GM13977 (cell line): Measurements from ENCODE around the gene TNFRSF11A.

Experiments
- DNase-seq: peaks from one replicate; pipeline ENCODE4 v3.0.0; 2012; ENCODE audit warnings: low spot score
- in situ Hi-C: fragments of 300-500 bp; cut with MboI; formaldehyde crosslinking; loops from one replicate; pipeline ENCODE4 v1.12.0; 2022; ENCODE audit warnings: low sequenced_read_pairs, low pct_unique_long_range_greater_than_20kb, mixed read lengths, inconsistent platforms; ENCODE audit not compliant: unreplicated experiment
- TF ChIP-seq, protein P1 (sequence below): IDR thresholded peaks from 2 replicates; pipeline ENCODE4 v1.5.1; 2012; ENCODE audit warnings: mild to moderate bottlenecking, control low read depth; ENCODE audit not compliant: insufficient read depth; ENCODE audit errors: extremely low read depth, missing control alignments

TNFRSF11A gene

GRCh38 chr18:62294073-62294472, 31.0 kb upstream of the TNFRSF11A start:
- DNase-seq = no peak
- TF ChIP-seq, protein P1, sequence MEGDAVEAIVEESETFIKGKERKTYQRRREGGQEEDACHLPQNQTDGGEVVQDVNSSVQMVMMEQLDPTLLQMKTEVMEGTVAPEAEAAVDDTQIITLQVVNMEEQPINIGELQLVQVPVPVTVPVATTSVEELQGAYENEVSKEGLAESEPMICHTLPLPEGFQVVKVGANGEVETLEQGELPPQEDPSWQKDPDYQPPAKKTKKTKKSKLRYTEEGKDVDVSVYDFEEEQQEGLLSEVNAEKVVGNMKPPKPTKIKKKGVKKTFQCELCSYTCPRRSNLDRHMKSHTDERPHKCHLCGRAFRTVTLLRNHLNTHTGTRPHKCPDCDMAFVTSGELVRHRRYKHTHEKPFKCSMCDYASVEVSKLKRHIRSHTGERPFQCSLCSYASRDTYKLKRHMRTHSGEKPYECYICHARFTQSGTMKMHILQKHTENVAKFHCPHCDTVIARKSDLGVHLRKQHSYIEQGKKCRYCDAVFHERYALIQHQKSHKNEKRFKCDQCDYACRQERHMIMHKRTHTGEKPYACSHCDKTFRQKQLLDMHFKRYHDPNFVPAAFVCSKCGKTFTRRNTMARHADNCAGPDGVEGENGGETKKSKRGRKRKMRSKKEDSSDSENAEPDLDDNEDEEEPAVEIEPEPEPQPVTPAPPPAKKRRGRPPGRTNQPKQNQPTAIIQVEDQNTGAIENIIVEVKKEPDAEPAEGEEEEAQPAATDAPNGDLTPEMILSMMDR = no peak
- in situ Hi-C loops = no loop called here

DNA sequence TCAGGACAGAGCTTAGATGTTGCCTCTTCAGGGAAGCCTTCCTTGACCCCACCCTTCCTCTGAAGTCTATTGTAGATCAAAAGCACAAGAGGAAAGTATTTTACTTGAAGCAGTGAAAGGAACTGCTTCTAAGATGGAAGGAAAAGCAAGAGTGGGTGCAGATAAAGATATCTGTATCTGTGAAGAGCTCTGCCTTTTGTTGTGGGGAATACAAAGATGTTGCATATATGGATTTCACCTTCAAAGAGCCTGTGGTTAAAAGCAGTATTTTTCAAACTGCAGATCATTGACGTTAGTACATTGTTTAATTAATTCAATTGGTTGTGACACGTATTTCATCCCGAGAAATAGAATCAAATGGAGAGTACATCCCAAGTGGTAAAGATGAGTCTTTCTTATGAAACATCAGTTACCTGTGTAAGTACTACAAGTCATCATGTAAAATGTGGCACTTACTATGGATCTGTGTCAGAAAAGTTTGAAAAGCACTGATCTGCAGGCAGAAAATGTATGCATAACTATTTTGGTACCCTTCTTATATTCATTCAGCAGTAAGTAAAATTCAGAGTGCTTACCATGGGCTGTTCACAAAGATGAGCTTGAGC, 24.6 kb upstream of the TNFRSF11A start:
- DNase-seq = no peak
- in situ Hi-C loops = no loop called here
- TF ChIP-seq, protein P1 = no peak

GRCh38 chr18:62301322-62301721, 23.8 kb upstream of the TNFRSF11A start:
- DNase-seq = no peak
- TF ChIP-seq, protein P1 = no peak
- in situ Hi-C loops = no loop called here

- in situ Hi-C loops = no loop called here
- no peak for DNase-seq
- TF ChIP-seq, protein P1 = no peak
Measured at GRCh38 chr18:62312851-62313250, 12.3 kb upstream of the TNFRSF11A start.

DNA sequence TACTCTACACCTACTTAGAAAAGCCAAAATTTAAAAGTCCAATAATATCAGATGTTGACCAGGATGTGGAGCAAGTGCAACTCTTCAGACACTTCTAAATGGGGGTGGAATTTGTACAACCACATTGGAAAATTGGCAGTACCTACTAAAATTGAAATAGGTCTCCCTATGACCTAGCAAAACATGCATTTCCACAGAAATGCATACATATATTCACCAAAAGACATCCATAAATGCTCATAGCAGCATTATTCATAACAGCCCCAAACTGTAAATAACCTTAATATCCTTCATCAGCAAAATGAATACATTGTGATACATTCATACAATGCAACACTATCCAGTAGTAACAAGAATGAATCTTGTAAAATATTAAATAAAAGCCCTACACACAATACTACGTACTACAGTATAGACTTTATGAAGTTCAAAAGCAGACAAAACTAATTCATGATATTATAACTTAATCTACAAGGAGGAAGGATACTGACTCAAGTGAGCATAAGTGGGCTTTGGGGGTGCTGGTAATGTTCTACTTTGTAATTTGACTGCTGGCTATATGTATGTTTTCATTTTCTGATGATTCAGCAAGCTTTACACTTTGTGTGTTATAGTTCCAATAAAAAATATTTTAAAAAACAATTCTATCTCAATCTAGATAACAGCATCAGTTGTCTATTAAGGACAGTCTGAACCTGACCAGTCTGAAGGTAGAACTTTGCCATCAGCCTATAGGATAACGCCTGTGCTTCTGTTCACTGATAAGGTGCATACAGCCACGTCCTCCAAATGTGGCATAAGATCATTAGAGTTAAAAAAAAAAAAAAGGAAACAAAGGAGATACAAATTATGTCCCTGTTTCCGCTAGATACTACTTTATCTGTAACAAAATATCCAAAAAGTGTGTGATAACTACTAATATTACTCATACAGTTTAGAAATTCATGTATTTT, 6.6 kb upstream of the TNFRSF11A start:
- TF ChIP-seq, protein P1 = no peak
- in situ Hi-C loops = no loop called here
- no peak for DNase-seq

DNA sequence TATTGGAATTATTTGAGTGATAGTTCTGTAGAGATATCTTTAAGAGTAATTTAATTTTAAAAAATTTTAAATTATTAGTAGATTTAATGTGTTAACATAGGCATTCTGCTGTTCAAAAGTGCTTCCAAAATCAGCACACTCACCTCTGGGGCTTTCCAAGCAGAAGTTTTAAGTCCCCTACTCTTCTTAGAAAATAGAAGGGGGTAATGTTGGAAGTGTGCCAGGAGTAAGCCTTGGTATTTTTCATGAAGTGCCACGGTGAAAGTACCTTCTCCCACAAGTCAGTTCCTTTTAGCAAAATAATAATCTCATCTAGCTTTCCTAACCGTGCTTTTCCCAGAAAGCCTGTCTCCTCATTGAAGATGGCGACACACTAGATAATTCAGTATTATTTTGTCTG, 3.9 kb upstream of the TNFRSF11A start:
- in situ Hi-C loops = no loop called here
- no peak for DNase-seq

More for the DNA sequence above, 3.9 kb upstream of the TNFRSF11A start:
- TF ChIP-seq, protein P1 = no peak
